ENCODE data around the gene PLS1.

Gene PLS1

GRCh38 chr3:142670120-142670519 is 73.9 kb downstream of the PLS1 start:
- TF ChIP-seq PPARA (CRISPR knock-in tag; IDR thresholded peaks at IDR 0.05; ENCODE audit: borderline replicate concordance) (no peak), ISL1 (CRISPR knock-in tag; IDR thresholded peaks at IDR 0.05) (no peak), OSR1 (CRISPR knock-in tag; IDR thresholded peaks at IDR 0.05) (no peak), RARB (CRISPR knock-in tag; IDR thresholded peaks at IDR 0.05) (no peak), CSDC2 (CRISPR knock-in tag; IDR thresholded peaks at IDR 0.05) (no peak), TSHZ2 (CRISPR knock-in tag; IDR thresholded peaks at IDR 0.05) (no peak), PATZ1 (CRISPR knock-in tag; IDR thresholded peaks at IDR 0.05; ENCODE audit: borderline replicate concordance) (no peak), GLIS3 (CRISPR knock-in tag; IDR thresholded peaks at IDR 0.05) (no peak), ARNTL (CRISPR knock-in tag; IDR thresholded peaks at IDR 0.05; ENCODE audit: borderline replicate concordance, low read depth) (no peak), CREB5 (CRISPR knock-in tag; IDR thresholded peaks at IDR 0.05; ENCODE audit: low read depth) (no peak), TOX (CRISPR knock-in tag; IDR thresholded peaks at IDR 0.05; ENCODE audit: borderline replicate concordance) (no peak), POU6F1 (CRISPR knock-in tag; IDR thresholded peaks at IDR 0.05; ENCODE audit: borderline replicate concordance, low read depth) (no peak), ESRRG (CRISPR knock-in tag; IDR thresholded peaks at IDR 0.05) (no peak)
- ATAC-seq = no peak

GRCh38 chr3:142676151-142676550 is 80.0 kb downstream of the PLS1 start:
- no peak for TF ChIP-seq CSDC2 (CRISPR knock-in tag; IDR thresholded peaks at IDR 0.05)
- TF ChIP-seq PATZ1 (CRISPR knock-in tag; IDR thresholded peaks at IDR 0.05; ENCODE audit: borderline replicate concordance) = no peak
- TF ChIP-seq OSR1 (CRISPR knock-in tag; IDR thresholded peaks at IDR 0.05) = no peak
- TF ChIP-seq ZFP30 (CRISPR knock-in tag; IDR thresholded peaks at IDR 0.05) = no peak
- TF ChIP-seq ZFP3 (CRISPR knock-in tag; IDR thresholded peaks at IDR 0.05) = no peak
- no peak for TF ChIP-seq BACH2 (CRISPR knock-in tag; IDR thresholded peaks at IDR 0.05; ENCODE audit: borderline replicate concordance)
- TF ChIP-seq ZNF70 (CRISPR knock-in tag; IDR thresholded peaks at IDR 0.05) = no peak
- TF ChIP-seq TOX (CRISPR knock-in tag; IDR thresholded peaks at IDR 0.05; ENCODE audit: borderline replicate concordance) = no peak
- no peak for TF ChIP-seq TCF4 (CRISPR knock-in tag; IDR thresholded peaks at IDR 0.05; ENCODE audit: borderline replicate concordance)
- no peak for TF ChIP-seq ARNTL (CRISPR knock-in tag; IDR thresholded peaks at IDR 0.05; ENCODE audit: borderline replicate concordance, low read depth)
- TF ChIP-seq CSRNP3 (CRISPR knock-in tag; IDR thresholded peaks at IDR 0.05) = no peak
- no peak for TF ChIP-seq ZC3H10 (CRISPR knock-in tag; IDR thresholded peaks at IDR 0.05)
- no peak for TF ChIP-seq RARB (CRISPR knock-in tag; IDR thresholded peaks at IDR 0.05)
- no peak for TF ChIP-seq ESRRG (CRISPR knock-in tag; IDR thresholded peaks at IDR 0.05)
- ATAC-seq = no peak
